ENCODE results near the gene MDH2.

MDH2 gene

GRCh38 chr7:76074972-76075370 lies 27.1 kb downstream of the MDH2 start:
- ATAC-seq = no peak
- TF ChIP-seq ZNF565 (CRISPR knock-in tag; conservative IDR thresholded peaks at IDR 0.05; ENCODE audit: low read depth) (no peak), ZFP30 (CRISPR knock-in tag; IDR thresholded peaks at IDR 0.05) (no peak), BACH2 (CRISPR knock-in tag; IDR thresholded peaks at IDR 0.05; ENCODE audit: borderline replicate concordance) (no peak), GLIS3 (CRISPR knock-in tag; IDR thresholded peaks at IDR 0.05) (no peak), TCF4 (CRISPR knock-in tag; IDR thresholded peaks at IDR 0.05; ENCODE audit: borderline replicate concordance) (no peak), ESRRG (CRISPR knock-in tag; IDR thresholded peaks at IDR 0.05) (no peak), CSDC2 (CRISPR knock-in tag; IDR thresholded peaks at IDR 0.05) (no peak), RARB (CRISPR knock-in tag; IDR thresholded peaks at IDR 0.05) (no peak), ZNF70 (CRISPR knock-in tag; IDR thresholded peaks at IDR 0.05) (no peak), POU6F1 (CRISPR knock-in tag; IDR thresholded peaks at IDR 0.05; ENCODE audit: borderline replicate concordance, low read depth) (no peak), PATZ1 (CRISPR knock-in tag; IDR thresholded peaks at IDR 0.05; ENCODE audit: borderline replicate concordance) (no peak), CREB5 (CRISPR knock-in tag; IDR thresholded peaks at IDR 0.05; ENCODE audit: low read depth) (no peak), OSR1 (CRISPR knock-in tag; IDR thresholded peaks at IDR 0.05) (no peak), TOX (CRISPR knock-in tag; IDR thresholded peaks at IDR 0.05; ENCODE audit: borderline replicate concordance) (no peak)

GRCh38 chr7:76076995-76077394 lies 29.1 kb downstream of the MDH2 start:
- TF ChIP-seq ZFP30 (CRISPR knock-in tag; IDR thresholded peaks at IDR 0.05) (no peak), BACH2 (CRISPR knock-in tag; IDR thresholded peaks at IDR 0.05; ENCODE audit: borderline replicate concordance) (no peak), CSDC2 (CRISPR knock-in tag; IDR thresholded peaks at IDR 0.05) (no peak), CREB5 (CRISPR knock-in tag; IDR thresholded peaks at IDR 0.05; ENCODE audit: low read depth) (no peak), TSHZ2 (CRISPR knock-in tag; IDR thresholded peaks at IDR 0.05) (no peak), OSR1 (CRISPR knock-in tag; IDR thresholded peaks at IDR 0.05) (no peak), RARB (CRISPR knock-in tag; IDR thresholded peaks at IDR 0.05) (no peak), PATZ1 (CRISPR knock-in tag; IDR thresholded peaks at IDR 0.05; ENCODE audit: borderline replicate concordance) (no peak), ZC3H10 (CRISPR knock-in tag; IDR thresholded peaks at IDR 0.05) (no peak), TOX (CRISPR knock-in tag; IDR thresholded peaks at IDR 0.05; ENCODE audit: borderline replicate concordance) (no peak), CSRNP3 (CRISPR knock-in tag; IDR thresholded peaks at IDR 0.05) (no peak), SNAI2 (CRISPR knock-in tag; IDR thresholded peaks at IDR 0.05) (no peak), PPARA (CRISPR knock-in tag; IDR thresholded peaks at IDR 0.05; ENCODE audit: borderline replicate concordance) (no peak), TCF4 (CRISPR knock-in tag; IDR thresholded peaks at IDR 0.05; ENCODE audit: borderline replicate concordance) (no peak), POU6F1 (CRISPR knock-in tag; IDR thresholded peaks at IDR 0.05; ENCODE audit: borderline replicate concordance, low read depth) (no peak), ZFP3 (CRISPR knock-in tag; IDR thresholded peaks at IDR 0.05) (no peak)
- ATAC-seq = no peak

Measured in SK-N-SH treated with all-trans-retinoic acid at 6 μM for 48 hours (cell line).